Hepatocyte (in vitro differentiated cells): ENCODE data around the gene TRIM59.

ENCODE experiments used
- CTCF ChIP-seq: fragments of 200-600 bp; sonication (generic); IDR thresholded peaks from 2 replicates; pipeline ENCODE4 v1.5.1; 2016; ENCODE audit warnings: antibody characterized with exemption, mild to moderate bottlenecking; ENCODE audit not compliant: poor library complexity
- EZH2 ChIP-seq: fragments of 200-600 bp; sonication (generic); IDR thresholded peaks from 2 replicates; pipeline ENCODE4 v1.6.1; 2016; ENCODE audit warnings: antibody characterized with exemption, mild to moderate bottlenecking, borderline replicate concordance

GRCh38 chr3:160393346-160394008, 56.1 kb downstream of the TRIM59 start:
- TF ChIP-seq CTCF = no peak
- no peak for TF ChIP-seq EZH2
